ENCODE data around the gene SLC4A8.

DNA sequence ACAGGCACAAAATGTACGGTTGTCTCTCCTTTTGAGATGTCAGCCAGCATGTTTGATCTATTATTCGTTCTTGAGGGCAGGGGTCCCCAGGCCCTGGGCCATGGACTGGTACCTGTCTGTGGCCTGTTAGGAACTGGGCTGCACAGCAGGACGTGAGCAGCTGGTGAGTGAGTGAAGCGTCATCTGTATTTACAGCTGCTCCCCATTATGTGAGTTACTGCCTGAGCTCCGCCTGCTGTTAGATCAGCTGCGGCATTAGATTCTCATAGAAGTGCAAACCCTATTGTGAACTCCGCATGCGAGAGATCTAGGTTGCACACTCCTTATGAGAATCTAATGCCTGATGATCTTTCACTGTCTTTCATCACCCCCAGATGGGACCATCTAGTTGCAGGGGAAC lies 125.0 kb downstream of the SLC4A8 start:
- TF ChIP-seq RARB (CRISPR knock-in tag; IDR thresholded peaks at IDR 0.05) (no peak), TOX (CRISPR knock-in tag; IDR thresholded peaks at IDR 0.05; ENCODE audit: borderline replicate concordance) (no peak), CSRNP3 (CRISPR knock-in tag; IDR thresholded peaks at IDR 0.05) (no peak), SNAI2 (CRISPR knock-in tag; IDR thresholded peaks at IDR 0.05) (no peak), ZFP30 (CRISPR knock-in tag; IDR thresholded peaks at IDR 0.05) (no peak)
- TF ChIP-seq, protein P1, sequence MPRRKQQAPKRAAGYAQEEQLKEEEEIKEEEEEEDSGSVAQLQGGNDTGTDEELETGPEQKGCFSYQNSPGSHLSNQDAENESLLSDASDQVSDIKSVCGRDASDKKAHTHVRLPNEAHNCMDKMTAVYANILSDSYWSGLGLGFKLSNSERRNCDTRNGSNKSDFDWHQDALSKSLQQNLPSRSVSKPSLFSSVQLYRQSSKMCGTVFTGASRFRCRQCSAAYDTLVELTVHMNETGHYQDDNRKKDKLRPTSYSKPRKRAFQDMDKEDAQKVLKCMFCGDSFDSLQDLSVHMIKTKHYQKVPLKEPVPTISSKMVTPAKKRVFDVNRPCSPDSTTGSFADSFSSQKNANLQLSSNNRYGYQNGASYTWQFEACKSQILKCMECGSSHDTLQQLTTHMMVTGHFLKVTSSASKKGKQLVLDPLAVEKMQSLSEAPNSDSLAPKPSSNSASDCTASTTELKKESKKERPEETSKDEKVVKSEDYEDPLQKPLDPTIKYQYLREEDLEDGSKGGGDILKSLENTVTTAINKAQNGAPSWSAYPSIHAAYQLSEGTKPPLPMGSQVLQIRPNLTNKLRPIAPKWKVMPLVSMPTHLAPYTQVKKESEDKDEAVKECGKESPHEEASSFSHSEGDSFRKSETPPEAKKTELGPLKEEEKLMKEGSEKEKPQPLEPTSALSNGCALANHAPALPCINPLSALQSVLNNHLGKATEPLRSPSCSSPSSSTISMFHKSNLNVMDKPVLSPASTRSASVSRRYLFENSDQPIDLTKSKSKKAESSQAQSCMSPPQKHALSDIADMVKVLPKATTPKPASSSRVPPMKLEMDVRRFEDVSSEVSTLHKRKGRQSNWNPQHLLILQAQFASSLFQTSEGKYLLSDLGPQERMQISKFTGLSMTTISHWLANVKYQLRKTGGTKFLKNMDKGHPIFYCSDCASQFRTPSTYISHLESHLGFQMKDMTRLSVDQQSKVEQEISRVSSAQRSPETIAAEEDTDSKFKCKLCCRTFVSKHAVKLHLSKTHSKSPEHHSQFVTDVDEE (CRISPR knock-in tag; IDR thresholded peaks at IDR 0.05) = no peak
